HCT116 (cell line): ENCODE measurements around the gene ZNF30. TPM values are rescaled to one million over a fixed set of nuclear protein-coding genes. Genes with fewer than 3 reads are reported as not detected.

Experiments
- ATAC-seq: fragments of 200-7000 bp; cut with Tn5 transposase; 2 replicates; pipeline ENCODE4 v1.9.1; 2020; ENCODE audit warnings: mild to moderate bottlenecking, moderate library complexity
- BruUV-seq: library from RNA; stranded (reverse); fragments of 400-500 nt; replicated peaks from 2 replicates; lab custom pipeline; 2021; lab: Mats Ljungman, UMichigan
- CTCF ChIA-PET: fragments of 300-600 bp; sonication (Branson Sonifier 250); formaldehyde crosslinking; loops from one replicate; lab custom pipeline; 2021; ENCODE audit warnings: antibody characterized with exemption; lab: Charles Lee
- POLR2A ChIA-PET: fragments of 300-600, 350-600 bp; sonication (Branson Sonifier 250); formaldehyde crosslinking; loops from one replicate; lab custom pipeline; 2021; ENCODE audit warnings: antibody characterized with exemption; lab: Charles Lee
- RAD21 ChIA-PET, 2 experiments: fragments of 300-600 bp; sonication (Branson Sonifier 250); formaldehyde crosslinking; loops; one replicate each; lab custom pipeline; 2023; ENCODE audit warnings: low total read pairs in 2 of 2; ENCODE audit not compliant: uncharacterized antibody in 2 of 2, unreplicated experiment in 2 of 2, low non-redundant PET in 1 of 2; lab: Charles Lee
- DNase-seq: peaks from one replicate; pipeline ENCODE4 v3.0.0-alpha.2; 2010; ENCODE audit warnings: low read depth, low spot score
- H2AFZ ChIP-seq: fragments of 200-600 bp; shearing (Covaris generic), sonication (generic); 2 replicates; pipeline ENCODE4 v1.6.1; 2017; ENCODE audit warnings: low read depth, mixed run types, mixed read lengths, antibody characterized with exemption, low read length; ENCODE audit not compliant: poor library complexity, severe bottlenecking
- H3K27ac ChIP-seq: 2 replicates; pipeline ENCODE4 v1.5.1; 2012; ENCODE audit warnings: low read depth, low read length
- H3K27me3 ChIP-seq: fragments of 200-600 bp; sonication (generic); 2 replicates; pipeline ENCODE4 v1.6.1; 2016; ENCODE audit warnings: mixed run types, low read length, mixed read lengths; ENCODE audit not compliant: insufficient read depth
- H3K36me3 ChIP-seq, 2 experiments: fragments of 200-500 bp in 1 of 2; fragments of 200-600 bp in 1 of 2; sonication (Bioruptor generic) in 1 of 2; sonication (generic) in 1 of 2; 2 replicates each; pipeline versions ENCODE4 v1.5.1 to v1.6.1; 2014 to 2016; ENCODE audit warnings: low read length in 2 of 2, inconsistent platforms in 1 of 2, mixed read lengths in 1 of 2, mixed run types in 1 of 2; ENCODE audit not compliant: insufficient read depth in 2 of 2, control insufficient read depth in 1 of 2
- H3K4me1 ChIP-seq, 2 experiments: fragments of 200-600 bp in 1 of 2; sonication (generic) in 1 of 2; 2 replicates each; pipeline versions ENCODE4 v1.5.1 to v1.6.1; 2012 to 2017; ENCODE audit warnings: low read length in 2 of 2, inconsistent platforms in 1 of 2, mild to moderate bottlenecking in 1 of 2, mixed read lengths in 1 of 2, mixed run types in 1 of 2, moderate library complexity in 1 of 2; ENCODE audit not compliant: insufficient read depth in 2 of 2, control insufficient read depth in 1 of 2
- H3K4me2 ChIP-seq: fragments of 200-600 bp; sonication (generic); 2 replicates; pipeline ENCODE4 v1.6.1; 2017; ENCODE audit warnings: mixed run types, low read length, mixed read lengths
- H3K4me3 ChIP-seq, 2 experiments: fragments of 200-600 bp in 1 of 2; sonication (generic) in 1 of 2; replicated peaks in 1 of 2; 2 replicates each; pipeline ENCODE4 v1.5.1; 2011 to 2016; ENCODE audit warnings: low read length in 2 of 2, control low read depth in 1 of 2, low read depth in 1 of 2, mild to moderate bottlenecking in 1 of 2, mixed read lengths in 1 of 2, mixed run types in 1 of 2
- H3K79me2 ChIP-seq: fragments of 200-600 bp; sonication (generic); 2 replicates; pipeline ENCODE4 v1.6.1; 2017; ENCODE audit warnings: mild to moderate bottlenecking, mixed run types, low read length, moderate library complexity, mixed read lengths; ENCODE audit not compliant: insufficient read depth
- H3K9ac ChIP-seq: fragments of 200-600 bp; sonication (generic); 2 replicates; pipeline ENCODE4 v1.6.1; 2016; ENCODE audit warnings: low read length, mixed read lengths
- H3K9me2 ChIP-seq: fragments of 200-600 bp; sonication (generic), shearing (Covaris generic); 2 replicates; pipeline ENCODE4 v1.6.1; 2017; ENCODE audit warnings: mixed run types, mild to moderate bottlenecking, moderate library complexity; ENCODE audit not compliant: insufficient read depth
- H3K9me3 ChIP-seq, 2 experiments: fragments of 200-500 bp in 1 of 2; fragments of 200-600 bp in 1 of 2; sonication (Bioruptor generic) in 1 of 2; sonication (generic) in 1 of 2; 2 replicates each; pipeline ENCODE4 v1.6.1; 2014 to 2017; ENCODE audit warnings: low read length in 2 of 2, mixed read lengths in 2 of 2, inconsistent platforms in 1 of 2, low read depth in 1 of 2, mild to moderate bottlenecking in 1 of 2, mixed run types in 1 of 2, moderate library complexity in 1 of 2; ENCODE audit not compliant: control insufficient read depth in 1 of 2, insufficient read depth in 1 of 2
- H4K20me1 ChIP-seq: fragments of 200-600 bp; sonication (generic), shearing (Covaris generic); 2 replicates; pipeline ENCODE4 v1.6.1; 2017; ENCODE audit warnings: mixed run types, mild to moderate bottlenecking, moderate library complexity; ENCODE audit not compliant: insufficient read depth
- CBX3 ChIP-seq: IDR thresholded peaks from 2 replicates; pipeline ENCODE4 v1.6.1; 2012; ENCODE audit warnings: low read depth
- EGR1 ChIP-seq: IDR thresholded peaks from 2 replicates; pipeline ENCODE4 v1.6.1; 2012; ENCODE audit warnings: low read depth
- ELF1 ChIP-seq: IDR thresholded peaks from 2 replicates; pipeline ENCODE4 v1.6.1; 2012; ENCODE audit warnings: low read depth, borderline replicate concordance
- EZH2phosphoT487 ChIP-seq: fragments of 200-600 bp; IDR thresholded peaks from 2 replicates; pipeline ENCODE4 v1.6.1; 2018; ENCODE audit warnings: antibody characterized with exemption, borderline replicate concordance
- TCF7L2 ChIP-seq: IDR thresholded peaks from 2 replicates; pipeline ENCODE4 v1.7.0; 2011; ENCODE audit warnings: borderline replicate concordance, inconsistent platforms; ENCODE audit not compliant: insufficient read depth, insufficient read length; ENCODE audit errors: extremely low read depth
- YY1 ChIP-seq: IDR thresholded peaks from 2 replicates; pipeline ENCODE4 v1.6.1; 2011; ENCODE audit warnings: low read length, low read depth, moderate library complexity, mild to moderate bottlenecking; ENCODE audit not compliant: insufficient replicate concordance; ENCODE audit errors: extremely low read depth
- ZNF274 ChIP-seq: fragments of 200-500 bp; sonication (Bioruptor generic); IDR thresholded peaks from 2 replicates; pipeline ENCODE4 v1.6.1; 2014; ENCODE audit warnings: mild to moderate bottlenecking, low read depth, low read length, inconsistent platforms
- intact Hi-C: fragments of 100-400 bp; cut with micrococcal nuclease; formaldehyde crosslinking; loops from 2 replicates; pipeline ENCODE4 v1.10.0; 2022
- total RNA-seq: library from RNA; stranded (reverse); gene quantifications from one replicate; pipeline ENCODE4 v1.2.1, GENCODE V29; 2021; ENCODE audit not compliant: unreplicated experiment
- TF ChIP-seq, protein P1 (sequence below), 3 experiments: fragments of 200-600 bp in 1 of 3; sonication (generic) in 1 of 3; IDR thresholded peaks in 2 of 3; conservative IDR thresholded peaks in 1 of 3; 2 replicates each; pipeline ENCODE4 v1.5.1; 2012 to 2017; ENCODE audit warnings: low read depth in 2 of 3, low read length in 2 of 3, antibody characterized with exemption in 1 of 3, borderline replicate concordance in 1 of 3, control low read depth in 1 of 3, mild to moderate bottlenecking in 1 of 3, mixed read lengths in 1 of 3, mixed run types in 1 of 3, moderate library complexity in 1 of 3; ENCODE audit not compliant: insufficient read depth in 1 of 3
- TF ChIP-seq, protein P2 (sequence below): IDR thresholded peaks from 2 replicates; pipeline ENCODE4 v1.6.1; 2012
- TF ChIP-seq, protein P3 (sequence below): IDR thresholded peaks from 2 replicates; pipeline ENCODE4 v1.6.1; 2011; ENCODE audit warnings: mild to moderate bottlenecking, low read length, moderate library complexity; ENCODE audit not compliant: insufficient replicate concordance; ENCODE audit errors: extremely low read depth

Gene ZNF30
- total RNA-seq, 1 experiment from 2014 or later = 4.1 TPM

DNA sequence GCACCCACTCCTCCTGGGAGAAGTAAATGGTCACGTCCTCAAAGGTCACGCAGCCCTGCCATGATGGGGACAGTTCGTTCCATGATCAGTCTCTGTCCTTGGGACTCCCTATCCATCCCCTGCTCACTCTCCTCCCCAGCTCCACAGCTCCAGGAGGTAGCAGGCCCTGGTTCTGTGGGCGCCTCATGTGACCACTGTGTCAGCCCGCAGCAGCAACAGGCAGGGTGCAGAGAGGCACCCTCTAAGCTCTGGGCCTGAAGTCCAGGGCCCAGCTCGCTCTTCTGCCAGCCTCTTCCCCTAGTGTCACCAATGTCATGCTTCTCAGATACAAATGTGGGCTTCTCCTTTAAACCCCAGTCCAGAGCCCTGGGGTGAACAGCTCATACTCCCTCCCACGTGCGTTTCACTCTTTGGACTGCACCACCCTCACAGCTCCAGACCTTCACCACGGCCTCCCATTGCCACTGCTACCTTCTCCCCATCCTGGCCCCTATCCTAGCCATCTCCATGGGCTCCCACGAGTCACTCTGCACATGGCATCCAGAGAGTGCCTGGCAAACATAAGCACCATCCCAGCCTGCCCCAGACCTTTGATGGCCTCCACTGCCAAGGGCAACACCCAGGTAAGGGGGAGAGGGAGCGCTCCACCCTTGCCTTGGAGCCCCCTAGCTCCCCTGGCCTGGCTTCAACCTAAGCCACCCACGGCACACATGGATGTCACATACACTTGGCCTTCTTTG lies 34.4 kb downstream of the ZNF30 start (continued):
- TF ChIP-seq, protein P1, sequence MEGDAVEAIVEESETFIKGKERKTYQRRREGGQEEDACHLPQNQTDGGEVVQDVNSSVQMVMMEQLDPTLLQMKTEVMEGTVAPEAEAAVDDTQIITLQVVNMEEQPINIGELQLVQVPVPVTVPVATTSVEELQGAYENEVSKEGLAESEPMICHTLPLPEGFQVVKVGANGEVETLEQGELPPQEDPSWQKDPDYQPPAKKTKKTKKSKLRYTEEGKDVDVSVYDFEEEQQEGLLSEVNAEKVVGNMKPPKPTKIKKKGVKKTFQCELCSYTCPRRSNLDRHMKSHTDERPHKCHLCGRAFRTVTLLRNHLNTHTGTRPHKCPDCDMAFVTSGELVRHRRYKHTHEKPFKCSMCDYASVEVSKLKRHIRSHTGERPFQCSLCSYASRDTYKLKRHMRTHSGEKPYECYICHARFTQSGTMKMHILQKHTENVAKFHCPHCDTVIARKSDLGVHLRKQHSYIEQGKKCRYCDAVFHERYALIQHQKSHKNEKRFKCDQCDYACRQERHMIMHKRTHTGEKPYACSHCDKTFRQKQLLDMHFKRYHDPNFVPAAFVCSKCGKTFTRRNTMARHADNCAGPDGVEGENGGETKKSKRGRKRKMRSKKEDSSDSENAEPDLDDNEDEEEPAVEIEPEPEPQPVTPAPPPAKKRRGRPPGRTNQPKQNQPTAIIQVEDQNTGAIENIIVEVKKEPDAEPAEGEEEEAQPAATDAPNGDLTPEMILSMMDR (IDR thresholded peaks at IDR 0.05 in 2 of 3, conservative IDR thresholded peaks at IDR 0.05 in 1 of 3; ENCODE audit: borderline replicate concordance in 1 of 3, insufficient read depth in 1 of 3, low read depth in 2 of 3, low read length in 2 of 3) = no peak
- TF ChIP-seq, protein P2, sequence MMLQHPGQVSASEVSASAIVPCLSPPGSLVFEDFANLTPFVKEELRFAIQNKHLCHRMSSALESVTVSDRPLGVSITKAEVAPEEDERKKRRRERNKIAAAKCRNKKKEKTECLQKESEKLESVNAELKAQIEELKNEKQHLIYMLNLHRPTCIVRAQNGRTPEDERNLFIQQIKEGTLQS = no peak
- no peak for TF ChIP-seq EZH2phosphoT487

DNA sequence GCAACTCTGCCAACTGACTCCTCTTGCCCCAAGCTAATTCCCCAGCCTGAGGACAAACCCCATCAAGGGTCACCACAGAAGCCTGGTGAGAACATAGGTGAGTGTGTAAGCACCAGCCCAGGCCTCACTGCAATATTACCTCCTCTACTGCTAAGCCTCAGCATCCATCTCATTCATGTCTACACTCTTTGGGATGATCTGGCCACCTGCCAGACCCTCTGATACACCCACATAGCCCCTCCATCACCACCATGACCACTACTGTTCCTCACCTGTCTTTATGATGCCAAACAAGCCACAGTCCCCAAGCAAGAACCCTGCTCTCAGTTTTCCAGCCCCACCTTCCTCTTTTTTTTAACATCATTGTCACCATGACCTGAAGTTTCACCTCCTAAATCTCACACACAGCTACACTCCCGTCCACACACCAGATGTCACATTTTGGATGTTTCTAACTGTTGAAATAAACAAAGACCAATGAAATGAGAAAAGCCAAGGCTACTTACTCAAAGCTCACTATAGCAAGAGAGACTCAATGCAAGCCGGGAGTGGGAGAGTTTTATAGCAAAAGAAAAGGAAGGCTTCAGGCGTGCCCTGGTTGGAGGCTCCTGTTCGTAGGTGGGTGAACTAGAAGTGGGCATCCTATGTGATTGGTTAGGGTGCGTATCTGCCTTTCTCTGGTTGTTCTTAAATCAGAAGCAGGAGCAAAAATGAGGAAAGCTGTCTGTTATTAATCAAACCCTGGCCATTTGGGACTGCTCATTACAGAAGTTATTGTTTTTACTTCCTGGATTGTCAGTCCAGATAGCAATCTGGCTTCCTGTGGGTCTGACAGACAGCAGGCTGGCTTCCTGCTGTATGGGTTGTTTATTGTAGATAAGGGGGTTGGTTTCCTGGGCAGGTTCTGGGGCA lies 35.3 kb downstream of the ZNF30 start:
- ChIA-PET RAD21 (no interaction called here), CTCF (no interaction called here), POLR2A (no interaction called here)
- no peaks in the 10 kb centered on the region for H3K27me3 ChIP-seq
- TF ChIP-seq EGR1 (no peak), ELF1 (no peak), TCF7L2 (no peak), ZNF274 (no peak), YY1 (no peak), CBX3 (no peak)
- TF ChIP-seq, protein P3, sequence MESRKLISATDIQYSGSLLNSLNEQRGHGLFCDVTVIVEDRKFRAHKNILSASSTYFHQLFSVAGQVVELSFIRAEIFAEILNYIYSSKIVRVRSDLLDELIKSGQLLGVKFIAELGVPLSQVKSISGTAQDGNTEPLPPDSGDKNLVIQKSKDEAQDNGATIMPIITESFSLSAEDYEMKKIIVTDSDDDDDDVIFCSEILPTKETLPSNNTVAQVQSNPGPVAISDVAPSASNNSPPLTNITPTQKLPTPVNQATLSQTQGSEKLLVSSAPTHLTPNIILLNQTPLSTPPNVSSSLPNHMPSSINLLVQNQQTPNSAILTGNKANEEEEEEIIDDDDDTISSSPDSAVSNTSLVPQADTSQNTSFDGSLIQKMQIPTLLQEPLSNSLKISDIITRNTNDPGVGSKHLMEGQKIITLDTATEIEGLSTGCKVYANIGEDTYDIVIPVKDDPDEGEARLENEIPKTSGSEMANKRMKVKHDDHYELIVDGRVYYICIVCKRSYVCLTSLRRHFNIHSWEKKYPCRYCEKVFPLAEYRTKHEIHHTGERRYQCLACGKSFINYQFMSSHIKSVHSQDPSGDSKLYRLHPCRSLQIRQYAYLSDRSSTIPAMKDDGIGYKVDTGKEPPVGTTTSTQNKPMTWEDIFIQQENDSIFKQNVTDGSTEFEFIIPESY = no peak
- TF ChIP-seq, protein P2 = no peak
- no peak overlapping the region for H3K9ac ChIP-seq
- no peak for DNase-seq
- peaks cover 27 to 29% of the 10 kb centered on the region in 2 experiments; a peak in 2 of 4 replicates for H3K9me3 ChIP-seq
- no peaks in the 10 kb centered on the region for H3K79me2 ChIP-seq
- H3K4me2 ChIP-seq = peak overlapping the region; percentile 89; the same call in 1 of the 2 replicates
- no peak overlapping the region for H3K4me3 ChIP-seq
- H4K20me1 ChIP-seq = no peaks in the 10 kb centered on the region
- no peak overlapping the region for H3K27ac ChIP-seq
- peaks cover 4 to 14% of the 10 kb centered on the region in 2 experiments; a peak in 3 of 4 replicates for H3K4me1 ChIP-seq
- BruUV-seq = no TSS peak
- no peak overlapping the region for H2AFZ ChIP-seq
- no peak for ATAC-seq
- intact Hi-C loops = no loop called here
- peaks cover 1 to 28% of the 10 kb centered on the region in 2 experiments; a peak in 2 of 4 replicates for H3K36me3 ChIP-seq
- no peaks in the 10 kb centered on the region for H3K9me2 ChIP-seq
